Aorta (tissue), 5 donors: ENCODE data around the gene HIVEP2. TPM values are rescaled to one million over a fixed set of nuclear protein-coding genes. Genes with fewer than 3 reads are reported as not detected.
A peak's percentile ranks its signal among the peaks of the same experiment; 100 is the strongest.

Experiments used
- ATAC-seq: fragments of 200-7000 bp; cut with Tn5 transposase; one replicate; pipeline ENCODE4 v1.9.1; 2022; ENCODE audit warnings: moderate library complexity; ENCODE audit not compliant: low FRiP score
- DNase-seq, 2 donors: peaks; one replicate each; pipeline ENCODE4 v3.0.0-alpha.2; 2020
- H3K27ac ChIP-seq, 2 donors: one replicate each; pipeline ENCODE4 v1.5.1; 2013; ENCODE audit warnings: low read length in 2 of 2, mild to moderate bottlenecking in 2 of 2, moderate library complexity in 2 of 2, control low read depth in 1 of 2, inconsistent platforms in 1 of 2, low read depth in 1 of 2
- H3K27me3 ChIP-seq, 2 donors: one replicate each; pipeline ENCODE4 v1.6.1; 2013; ENCODE audit warnings: control low read depth in 1 of 2, low read length in 1 of 2, mild to moderate bottlenecking in 1 of 2, moderate library complexity in 1 of 2; ENCODE audit not compliant: insufficient read depth in 2 of 2, control insufficient read depth in 1 of 2
- H3K36me3 ChIP-seq, 2 donors: one replicate each; pipeline ENCODE4 v1.6.1; 2013; ENCODE audit warnings: control low read depth in 1 of 2, low read length in 1 of 2, mild to moderate bottlenecking in 1 of 2; ENCODE audit not compliant: insufficient read depth in 2 of 2, control insufficient read depth in 1 of 2
- H3K4me1 ChIP-seq, 2 donors: one replicate each; pipeline ENCODE4 v1.6.1; 2013; ENCODE audit warnings: low read length in 2 of 2, control low read depth in 1 of 2, mild to moderate bottlenecking in 1 of 2, moderate library complexity in 1 of 2; ENCODE audit not compliant: insufficient read depth in 2 of 2, control insufficient read depth in 1 of 2
- H3K4me3 ChIP-seq, 2 donors: one replicate each; pipeline ENCODE4 v1.5.1; 2013; ENCODE audit warnings: low read length in 2 of 2, control low read depth in 1 of 2, mild to moderate bottlenecking in 1 of 2
- H3K9me3 ChIP-seq: one replicate; pipeline ENCODE4 v1.6.1; 2013; ENCODE audit warnings: mild to moderate bottlenecking, low read length; ENCODE audit not compliant: control insufficient read depth
- WGBS, 2 donors: extraction: QIAGEN DNeasy Blood & Tissue Kit; methylation state at CpG; one replicate each; pipeline ENCODE4 v1.1.7; 2013; 5-methylcytosine and 5-hydroxymethylcytosine counted together
- intact Hi-C, 2 donors: fragments of 100-400 bp; cut with DNase I; formaldehyde crosslinking; loops; one replicate each; pipeline versions ENCODE4 v1.14.2 to v1.15.0; 2022
- polyA plus RNA-seq, 2 donors: library from polyadenylated mRNA; stranded (reverse); fragments of 200-250 nt; gene quantifications; one replicate each; pipeline ENCODE4 v1.2.3, GENCODE V29; 2013
- total RNA-seq, 2 donors: library from RNA; stranded (reverse); fragmentation: NEBNext Ultra II Directional; extraction: Animal tissue kit (Norgen Biotek cat#: 25700); gene quantifications; one replicate each; pipeline ENCODE4 v1.2.1, GENCODE V29; 2021
- donor health status: healthy with polysubstance abuse.
- donor health status: Bipolar disorder and iron deficiency.
- donor health status: DM: no; HTN: no; CAD: no.
- donor health status: DM: no; HTN: no; CAD: no.
- donor health status: DM: yes; HTN: yes; CAD: no.

Gene HIVEP2
- total and polyA plus RNA-seq, 4 donors: 5.3 to 36.8 (median 20.4) TPM

DNA sequence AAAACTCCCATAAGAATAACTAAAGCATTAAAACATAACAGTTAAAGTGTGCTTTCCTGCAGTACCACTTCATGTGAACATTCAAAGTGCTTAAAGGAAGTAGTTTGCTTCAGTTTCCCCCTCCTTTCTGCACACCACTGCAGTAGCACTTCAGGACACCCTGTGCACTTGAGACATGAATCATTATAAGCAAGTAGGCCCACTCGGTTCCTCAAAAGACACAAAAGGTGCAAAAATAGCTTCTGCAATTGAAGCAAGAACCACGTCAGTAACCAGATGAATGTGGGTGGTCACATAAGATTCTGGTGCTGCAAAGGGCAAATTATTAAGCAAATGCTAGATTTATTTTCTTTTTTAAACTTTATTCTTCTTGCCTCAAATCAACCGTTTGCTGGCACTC lies 160.6 kb downstream of the HIVEP2 start:
- no peaks in the 10 kb centered on the region for H3K27me3 ChIP-seq
- intact Hi-C loops: loop anchor here in 1 of 2 donors (5.0 kb wide), 1 partner anchor 158 kb away; no protein-coding TSS in a partner anchor
- H3K27ac ChIP-seq: no peak overlapping the region
- H3K4me1 ChIP-seq: peaks cover 0 to 2% of the 10 kb centered on the region in 2 donors
- no peak overlapping the region for H3K4me3 ChIP-seq
- no peaks in the 10 kb centered on the region for H3K36me3 ChIP-seq
- no peak for ATAC-seq
- H3K9me3 ChIP-seq: no peaks in the 10 kb centered on the region
- DNase-seq: no peak
- 43 to 53% methylated on average over 3 of the region's 3 CpGs for WGBS, 2 donors

DNA sequence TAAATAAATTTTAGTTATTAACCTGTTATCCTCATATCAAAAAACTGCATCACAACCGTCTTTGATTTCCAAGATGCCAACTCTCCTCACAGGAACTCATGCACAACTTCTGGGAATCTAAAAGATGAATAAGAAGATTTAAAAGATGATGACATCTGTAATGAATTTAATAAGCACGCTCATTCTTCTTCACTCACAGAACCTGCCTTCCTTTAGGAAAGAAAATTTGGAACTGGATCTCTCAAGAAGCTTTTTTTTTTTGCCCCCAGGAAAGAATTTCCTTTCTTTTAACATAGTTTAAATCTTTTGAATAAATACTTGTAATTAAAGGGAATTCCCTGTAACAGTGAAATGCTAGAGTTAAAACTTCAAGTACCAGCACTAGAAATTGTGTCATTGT lies 161.5 kb downstream of the HIVEP2 start:
- H3K9me3 ChIP-seq: no peaks in the 10 kb centered on the region
- DNase-seq: no peak
- ATAC-seq: no peak
- no peak overlapping the region for H3K27ac ChIP-seq
- WGBS, 2 donors: 80 to 85% methylated on average over 2 of the region's 2 CpGs
- no peaks in the 10 kb centered on the region for H3K27me3 ChIP-seq
- intact Hi-C loops: loop anchor here in 1 of 2 donors (5.0 kb wide), 1 partner anchor 159 kb away; no protein-coding TSS in a partner anchor
- H3K36me3 ChIP-seq: no peaks in the 10 kb centered on the region
- no peak overlapping the region for H3K4me3 ChIP-seq
- peaks cover 0 to 2% of the 10 kb centered on the region in 2 donors for H3K4me1 ChIP-seq

DNA sequence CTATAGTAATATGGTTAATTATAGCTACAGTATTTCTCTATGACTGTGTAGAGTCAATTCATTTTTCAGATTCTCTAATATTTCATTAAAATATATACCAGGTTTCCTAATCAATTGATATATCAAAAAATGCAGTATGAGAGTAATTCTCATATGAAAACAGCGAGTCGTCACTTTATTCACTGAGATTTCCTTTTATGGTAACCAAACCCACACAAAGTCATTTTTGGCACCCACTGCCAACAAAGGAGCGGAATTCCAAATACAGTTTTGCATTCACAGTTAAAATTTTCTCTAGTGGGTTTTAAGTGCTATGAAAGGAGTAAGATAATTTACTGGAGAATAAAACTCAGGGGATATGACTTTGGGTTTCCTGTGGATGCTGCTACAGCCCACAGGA lies 163.8 kb downstream of the HIVEP2 start:
- intact Hi-C loops: loop anchor here in 1 of 2 donors (5.0 kb wide), 1 partner anchor 161 kb away; no protein-coding TSS in a partner anchor
- peak overlapping the region in 1 of 2 donors; percentile 15 for H3K4me3 ChIP-seq
- H3K36me3 ChIP-seq: no peaks in the 10 kb centered on the region
- peak overlapping the region; percentile 57 to 71 for H3K27ac ChIP-seq
- ATAC-seq: no peak
- peaks cover 0 to 2% of the 10 kb centered on the region in 2 donors for H3K4me1 ChIP-seq
- no peaks in the 10 kb centered on the region for H3K27me3 ChIP-seq
- no peaks in the 10 kb centered on the region for H3K9me3 ChIP-seq
- DNase-seq: no peak
- 4 to 9% methylated on average over 3 of the region's 3 CpGs for WGBS, 2 donors

DNA sequence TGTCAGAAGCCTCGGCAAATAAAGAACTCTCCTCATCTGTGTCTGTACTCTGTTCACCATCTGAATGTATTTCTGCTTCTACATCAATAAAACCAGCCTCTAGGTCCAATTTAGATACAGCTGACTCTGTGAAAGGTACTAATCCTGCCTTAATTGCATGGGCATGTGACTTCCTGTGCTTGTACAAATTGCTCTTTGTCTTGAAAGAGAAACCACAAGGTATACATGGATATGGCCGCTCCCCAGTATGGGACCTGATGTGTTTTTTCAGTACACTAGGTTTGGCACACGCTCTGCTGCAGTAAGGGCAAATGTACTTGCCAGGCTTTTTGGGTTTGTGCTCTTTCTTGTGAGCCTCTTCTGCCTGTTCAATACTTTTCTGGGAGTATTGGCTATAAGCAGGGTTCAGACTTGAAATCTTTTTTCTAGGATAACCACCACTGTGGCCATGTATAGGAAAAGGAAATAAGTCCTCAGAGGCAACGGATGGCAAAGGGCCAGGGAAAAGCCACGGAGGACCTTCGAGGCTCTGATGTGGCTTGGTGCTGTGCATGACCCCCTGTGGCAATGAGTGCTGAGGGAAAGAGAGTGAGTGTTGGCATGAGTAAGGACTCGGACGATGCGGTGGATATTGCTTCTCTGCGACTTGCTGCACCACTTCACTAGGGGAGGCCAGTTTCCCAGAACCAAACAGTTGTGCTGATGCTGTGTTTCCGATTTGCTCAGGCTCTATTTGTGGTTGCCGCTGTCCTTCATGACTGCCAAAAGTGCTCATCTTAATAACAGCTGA lies 170.9 kb downstream of the HIVEP2 start:
- intact Hi-C loops: no loop called here

DNA sequence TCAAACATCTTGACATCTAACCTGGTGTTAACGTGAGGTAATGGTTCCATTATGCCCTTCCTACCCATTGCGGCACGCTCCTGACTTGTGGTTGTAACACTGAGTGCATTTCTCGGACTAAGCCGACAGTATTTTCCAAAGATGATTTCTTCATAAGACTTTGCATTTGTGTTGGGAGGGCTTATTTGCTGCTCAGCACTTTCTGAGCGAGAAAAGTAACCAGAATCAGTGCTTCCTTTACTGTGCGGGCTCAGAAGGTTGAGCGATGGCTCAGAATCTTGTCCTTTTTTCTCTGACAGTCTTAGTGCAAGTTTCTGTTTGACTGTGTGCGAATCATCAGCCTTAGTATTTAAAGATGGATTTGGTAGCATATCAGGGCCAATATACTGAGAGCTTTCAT lies 171.7 kb downstream of the HIVEP2 start:
- Histone ChIP-seq H3K36me3 (peaks cover 0 to 5% of the 10 kb centered on the region in 2 donors), H3K4me1 (no peaks in the 10 kb centered on the region)
- ATAC-seq: no peak

More for the DNA sequence above, 170.9 kb downstream of the HIVEP2 start:
- Histone ChIP-seq H3K9me3 (no peaks in the 10 kb centered on the region), H3K27me3 (no peaks in the 10 kb centered on the region), H3K27ac (no peak overlapping the region), H3K4me1 (no peaks in the 10 kb centered on the region), H3K36me3 (peaks cover 0 to 5% of the 10 kb centered on the region in 2 donors), H3K4me3 (no peak overlapping the region)
- ATAC-seq (no peak), DNase-seq (no peak)
- WGBS, 2 donors: 94 to 97% methylated on average over 12 of the region's 12 CpGs

DNA sequence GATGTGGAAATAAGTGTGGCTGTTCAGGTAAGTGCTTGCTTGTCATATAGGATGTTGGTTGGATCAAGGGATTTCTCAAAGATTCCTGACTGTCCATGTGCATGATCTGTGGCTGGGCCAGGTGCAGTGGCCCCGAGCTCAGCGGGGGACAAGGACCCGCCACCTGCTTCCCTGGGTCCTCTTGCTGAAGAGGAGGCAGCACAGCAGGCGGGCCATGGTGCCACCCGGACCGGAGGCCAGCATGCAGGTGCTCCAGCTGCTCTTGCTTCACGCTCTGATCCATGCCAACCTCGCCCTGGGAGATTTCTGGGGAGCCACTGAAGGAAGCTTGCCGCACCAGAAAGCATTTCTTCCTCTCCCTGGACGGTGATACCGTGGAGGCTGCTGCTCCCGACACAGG lies 173.8 kb downstream of the HIVEP2 start:
- DNase-seq: no peak
- no peak overlapping the region for H3K4me3 ChIP-seq
- intact Hi-C loops: no loop called here
- no peak overlapping the region for H3K27ac ChIP-seq
- no peaks in the 10 kb centered on the region for H3K4me1 ChIP-seq
- ATAC-seq: no peak
- WGBS, 2 donors: 98% methylated on average over 12 of the region's 12 CpGs
- no peaks in the 10 kb centered on the region for H3K9me3 ChIP-seq
- no peaks in the 10 kb centered on the region for H3K27me3 ChIP-seq
- peaks cover 0 to 5% of the 10 kb centered on the region in 2 donors for H3K36me3 ChIP-seq

More for the DNA sequence above, 171.7 kb downstream of the HIVEP2 start:
- intact Hi-C loops: no loop called here
- WGBS, 2 donors: 94 to 97% methylated on average over 9 of the region's 9 CpGs
- Histone ChIP-seq H3K27ac (no peak overlapping the region), H3K27me3 (no peaks in the 10 kb centered on the region), H3K4me3 (no peak overlapping the region), H3K9me3 (no peaks in the 10 kb centered on the region)
- no peak for DNase-seq

DNA sequence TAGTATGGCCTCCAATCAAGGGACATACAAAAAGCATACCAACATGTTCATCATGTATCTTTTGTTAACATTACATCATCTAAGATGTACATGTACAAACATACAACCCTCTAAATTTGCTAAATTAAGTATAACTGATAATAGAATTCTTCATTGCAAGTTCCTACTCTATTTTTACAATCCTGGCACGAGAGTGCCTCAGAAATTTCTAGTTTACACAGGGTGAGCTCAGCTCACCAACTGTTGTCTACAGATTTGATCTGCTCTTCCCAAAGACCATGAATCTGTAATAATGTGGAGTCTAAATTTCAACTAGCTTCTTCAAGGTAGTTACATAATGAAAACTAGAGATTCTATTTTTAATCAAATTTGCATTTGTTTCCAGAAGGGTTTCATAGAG lies 179.7 kb downstream of the HIVEP2 start:
- WGBS, 2 donors: 34 to 37% methylated on average over 1 of the region's 1 CpG
- no peaks in the 10 kb centered on the region for H3K36me3 ChIP-seq
- intact Hi-C loops: no loop called here
- ATAC-seq (no peak), DNase-seq (no peak)
- no peaks in the 10 kb centered on the region for H3K4me1 ChIP-seq
- no peaks in the 10 kb centered on the region for H3K9me3 ChIP-seq
- H3K4me3 ChIP-seq: no peak overlapping the region
- no peak overlapping the region for H3K27ac ChIP-seq
- no peaks in the 10 kb centered on the region for H3K27me3 ChIP-seq

DNA sequence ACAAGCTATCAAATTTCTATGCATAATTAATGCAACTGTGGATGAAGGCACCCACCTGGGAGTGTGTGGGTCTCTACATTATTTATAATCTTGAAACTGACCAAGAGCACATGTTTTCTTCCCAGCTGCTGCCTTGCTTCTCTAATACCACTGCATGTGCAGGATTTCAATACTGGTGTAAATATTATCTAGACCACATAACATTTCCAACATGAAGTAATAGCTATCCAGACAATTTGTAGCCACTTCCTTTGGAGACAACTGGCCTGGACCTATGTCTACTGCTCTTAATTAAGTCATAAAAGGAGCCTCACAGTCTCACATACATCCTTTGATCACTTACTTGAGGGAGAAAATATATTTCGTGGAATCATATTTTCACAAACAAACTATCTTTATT lies 180.7 kb downstream of the HIVEP2 start:
- ATAC-seq (no peak), DNase-seq (no peak)
- no peak overlapping the region for H3K27ac ChIP-seq
- no peaks in the 10 kb centered on the region for H3K9me3 ChIP-seq
- intact Hi-C loops: no loop called here
- WGBS, 2 donors: 96 to 98% methylated on average over 1 of the region's 1 CpG
- H3K27me3 ChIP-seq: no peaks in the 10 kb centered on the region
- no peaks in the 10 kb centered on the region for H3K4me1 ChIP-seq
- peaks cover 3 to 9% of the 10 kb centered on the region in 2 donors for H3K36me3 ChIP-seq
- H3K4me3 ChIP-seq: no peak overlapping the region

DNA sequence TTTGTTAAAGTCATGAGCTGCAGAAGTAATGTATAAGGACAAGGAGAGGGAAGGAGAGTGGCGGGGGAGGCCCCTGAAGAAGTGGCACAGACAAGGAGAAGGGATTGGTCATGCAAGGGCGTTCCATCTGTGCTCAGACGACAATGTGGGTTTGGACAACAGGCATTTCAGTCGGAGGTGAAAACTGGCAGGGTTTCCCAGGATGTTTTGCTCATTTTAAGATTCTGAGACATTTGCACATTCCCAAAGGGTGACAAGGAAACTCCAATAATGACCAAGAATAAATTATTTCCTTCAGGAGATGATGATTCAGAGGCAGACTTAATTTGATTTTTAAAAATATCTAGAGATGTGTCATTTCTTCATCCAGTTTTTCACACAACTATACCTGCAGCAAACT lies 181.8 kb downstream of the HIVEP2 start:
- 66 to 74% methylated on average over 4 of the region's 4 CpGs for WGBS, 2 donors
- Histone ChIP-seq H3K27ac (no peak overlapping the region), H3K4me1 (no peaks in the 10 kb centered on the region), H3K36me3 (peaks cover 4 to 11% of the 10 kb centered on the region in 2 donors), H3K4me3 (no peak overlapping the region), H3K9me3 (no peaks in the 10 kb centered on the region), H3K27me3 (no peaks in the 10 kb centered on the region)
- DNase-seq (no peak), ATAC-seq (no peak)
- intact Hi-C loops: no loop called here
